Kidney (tissue), 14 donors: ENCODE results near the gene FUT8. TPM values are rescaled to one million over a fixed set of nuclear protein-coding genes. Genes with fewer than 3 reads are reported as not detected.

ENCODE experiments used
- DNase-seq, 5 donors: peaks; one replicate each; pipeline ENCODE4 v3.0.0-alpha.2; 2013 to 2020
- FAIRE-seq: peaks from 2 replicates; lab custom pipeline; 2012; peaks lifted over from hg19 to GRCh38; lab: Jason Lieb, UNC
- H3K27ac ChIP-seq, 2 donors: one replicate each; pipeline ENCODE4 v1.7.0; 2013; ENCODE audit warnings: low read depth in 2 of 2, low read length in 2 of 2, inconsistent platforms in 1 of 2
- H3K27me3 ChIP-seq: one replicate; pipeline ENCODE4 v1.7.1; 2013; ENCODE audit warnings: low read length, inconsistent platforms; ENCODE audit not compliant: control insufficient read depth, insufficient read depth
- H3K36me3 ChIP-seq, 3 donors: one replicate each; pipeline versions ENCODE4 v1.7.0 to v1.7.1; 2013; ENCODE audit warnings: low read length in 3 of 3, control low read depth in 1 of 3, inconsistent platforms in 1 of 3; ENCODE audit not compliant: insufficient read depth in 3 of 3, control insufficient read depth in 2 of 3
- H3K4me1 ChIP-seq, 3 donors: one replicate each; pipeline versions ENCODE4 v1.7.0 to v1.7.1; 2013; ENCODE audit warnings: low read length in 3 of 3, inconsistent platforms in 1 of 3, low read depth in 1 of 3; ENCODE audit not compliant: control insufficient read depth in 2 of 3, insufficient read depth in 2 of 3
- H3K4me3 ChIP-seq, 3 donors: one replicate each; pipeline versions ENCODE4 v1.7.0 to v1.8.1; 2013; ENCODE audit warnings: low read length in 3 of 3, control low read depth in 1 of 3, inconsistent platforms in 1 of 3
- H3K9ac ChIP-seq, 3 donors: one replicate each; pipeline versions ENCODE4 v1.7.0 to v1.7.1; 2013; ENCODE audit warnings: low read length in 3 of 3, control low read depth in 1 of 3, inconsistent platforms in 1 of 3
- H3K9me3 ChIP-seq, 3 donors: one replicate each; pipeline versions ENCODE4 v1.7.0 to v1.7.1; 2013; ENCODE audit warnings: low read length in 3 of 3, control low read depth in 1 of 3, inconsistent platforms in 1 of 3; ENCODE audit not compliant: control insufficient read depth in 2 of 3, insufficient read depth in 1 of 3
- intact Hi-C: fragments of 100-400 bp; cut with DNase I; formaldehyde crosslinking; loops from one replicate; pipeline ENCODE4 v1.11.1; 2022
- polyA plus RNA-seq: library from polyadenylated mRNA; stranded (reverse); fragments of 350-450 nt; fragmentation: Illumina TruSeq; extraction: RNeasy Lipid Tissue Mini Kit (QIAGEN cat#74804); gene quantifications from one replicate; pipeline ENCODE4 v1.2.3, GENCODE V29; 2014; ENCODE audit warnings: low read depth, low replicate concordance; ENCODE audit not compliant: insufficient read depth
- total RNA-seq: library from RNA; stranded (reverse); fragmentation: NEBNext Ultra II Directional; extraction: Animal tissue kit (Norgen Biotek cat#: 25700); gene quantifications from one replicate; pipeline ENCODE4 v1.2.1, GENCODE V29; 2021
- TF ChIP-seq, protein P1 (sequence below): IDR thresholded peaks from 3 replicates; pipeline ENCODE4 v1.5.1; 2012; ENCODE audit warnings: mild to moderate bottlenecking, moderate library complexity, borderline replicate concordance; ENCODE audit not compliant: insufficient read depth; ENCODE audit errors: extremely low read depth
- donor health status: control.
- donor health status: control.
- donor health status: control.
- donor health status: control.
- donor health status: control.
- donor health status: DM: yes; HTN: yes; CAD: no.
- donor health status: Normal renal cell carcinoma (clear cell type).

Gene FUT8
- total and polyA plus RNA-seq, 2 donors from 2014 or later = 8.2 to 49.6 TPM

DNA sequence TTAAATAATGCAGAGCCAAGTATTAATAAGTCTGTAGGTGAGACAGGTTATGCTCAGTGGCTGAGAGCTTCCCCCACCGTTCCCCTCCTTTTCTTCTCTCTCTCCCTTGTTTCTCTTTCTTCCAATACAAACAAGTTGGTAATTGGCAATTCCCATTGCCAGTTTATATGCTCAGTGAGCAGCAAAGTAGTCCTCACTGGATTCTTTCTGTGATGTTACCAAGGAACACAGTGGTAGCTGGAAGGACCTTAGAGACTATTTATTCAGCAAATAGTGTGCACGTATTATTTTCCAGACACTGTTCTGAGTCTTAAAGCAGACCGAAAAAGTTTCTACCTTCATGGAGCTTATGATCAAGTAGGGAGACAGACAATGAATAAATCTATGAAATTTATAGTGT is 344.4 kb downstream of the FUT8 start:
- FAIRE-seq (no peak), DNase-seq (no peak)
- intact Hi-C loops = no loop called here
- Histone ChIP-seq H3K27ac (no peak overlapping the region), H3K36me3 (no peaks in the 10 kb centered on the region), H3K9ac (no peak overlapping the region), H3K27me3 (no peaks in the 10 kb centered on the region), H3K9me3 (no peaks in the 10 kb centered on the region), H3K4me3 (no peak overlapping the region), H3K4me1 (no peaks in the 10 kb centered on the region)
- TF ChIP-seq, protein P1, sequence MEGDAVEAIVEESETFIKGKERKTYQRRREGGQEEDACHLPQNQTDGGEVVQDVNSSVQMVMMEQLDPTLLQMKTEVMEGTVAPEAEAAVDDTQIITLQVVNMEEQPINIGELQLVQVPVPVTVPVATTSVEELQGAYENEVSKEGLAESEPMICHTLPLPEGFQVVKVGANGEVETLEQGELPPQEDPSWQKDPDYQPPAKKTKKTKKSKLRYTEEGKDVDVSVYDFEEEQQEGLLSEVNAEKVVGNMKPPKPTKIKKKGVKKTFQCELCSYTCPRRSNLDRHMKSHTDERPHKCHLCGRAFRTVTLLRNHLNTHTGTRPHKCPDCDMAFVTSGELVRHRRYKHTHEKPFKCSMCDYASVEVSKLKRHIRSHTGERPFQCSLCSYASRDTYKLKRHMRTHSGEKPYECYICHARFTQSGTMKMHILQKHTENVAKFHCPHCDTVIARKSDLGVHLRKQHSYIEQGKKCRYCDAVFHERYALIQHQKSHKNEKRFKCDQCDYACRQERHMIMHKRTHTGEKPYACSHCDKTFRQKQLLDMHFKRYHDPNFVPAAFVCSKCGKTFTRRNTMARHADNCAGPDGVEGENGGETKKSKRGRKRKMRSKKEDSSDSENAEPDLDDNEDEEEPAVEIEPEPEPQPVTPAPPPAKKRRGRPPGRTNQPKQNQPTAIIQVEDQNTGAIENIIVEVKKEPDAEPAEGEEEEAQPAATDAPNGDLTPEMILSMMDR = no peak

DNA sequence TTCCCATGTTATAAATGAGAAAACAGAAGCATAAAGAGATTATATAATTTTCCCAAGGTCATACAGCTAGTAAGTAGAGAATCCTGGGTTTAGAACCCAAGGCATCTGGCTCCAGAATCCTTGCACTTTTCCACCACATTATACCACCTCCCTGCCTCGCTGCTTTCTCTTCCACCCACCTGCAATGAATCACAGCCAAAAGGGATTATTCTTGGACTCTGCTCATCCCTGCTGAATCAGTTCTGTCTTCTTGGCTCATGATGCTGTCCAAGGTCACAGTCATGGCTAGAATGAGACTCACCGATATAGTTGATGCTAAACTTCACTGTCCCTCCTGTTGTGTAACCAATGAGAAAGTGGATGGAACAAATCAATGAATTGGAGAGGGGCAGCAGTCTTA is 356.6 kb downstream of the FUT8 start:
- Histone ChIP-seq H3K9me3 (no peaks in the 10 kb centered on the region), H3K27me3 (no peaks in the 10 kb centered on the region), H3K27ac (no peak overlapping the region), H3K36me3 (no peaks in the 10 kb centered on the region), H3K9ac (no peak overlapping the region), H3K4me1 (no peaks in the 10 kb centered on the region), H3K4me3 (no peak overlapping the region)
- intact Hi-C loops = no loop called here
- TF ChIP-seq, protein P1 = no peak
- no peak for FAIRE-seq
- DNase-seq = no peak

DNA sequence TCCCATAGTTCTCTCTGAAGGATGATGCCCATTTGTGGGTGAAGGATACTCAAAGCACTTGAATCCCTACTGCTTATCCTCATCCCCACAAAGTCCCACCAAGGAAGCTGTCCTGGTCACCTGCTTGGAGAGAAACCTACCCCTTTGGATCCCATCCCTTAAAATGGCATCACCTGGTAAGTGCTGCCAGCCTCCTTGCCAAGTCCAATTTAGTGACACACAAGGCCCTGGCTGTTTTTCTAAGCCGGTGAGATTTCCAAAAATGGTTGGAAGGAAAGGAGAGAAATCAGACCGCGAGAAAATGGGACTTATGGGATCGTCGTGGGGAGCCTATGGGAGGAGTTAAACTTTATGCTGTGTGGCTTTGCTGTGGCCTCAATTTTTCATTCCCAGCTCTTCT is 358.2 kb downstream of the FUT8 start:
- FAIRE-seq = no peak

More for the DNA sequence above, 358.2 kb downstream of the FUT8 start:
- intact Hi-C loops = no loop called here
- no peaks in the 10 kb centered on the region for H3K36me3 ChIP-seq
- no peak for DNase-seq
- H3K27ac ChIP-seq = no peak overlapping the region
- no peak overlapping the region for H3K4me3 ChIP-seq
- H3K4me1 ChIP-seq = no peaks in the 10 kb centered on the region
- H3K27me3 ChIP-seq = no peaks in the 10 kb centered on the region
- TF ChIP-seq, protein P1 = no peak
- no peaks in the 10 kb centered on the region for H3K9me3 ChIP-seq
- H3K9ac ChIP-seq = no peak overlapping the region
